ENCODE measurements around the gene COL18A1. TPM values are rescaled to one million over a fixed set of nuclear protein-coding genes. Genes with fewer than 3 reads are reported as not detected.

COL18A1 gene
- total RNA-seq, 1 experiment from 2014 or later = 3.3 TPM

DNA sequence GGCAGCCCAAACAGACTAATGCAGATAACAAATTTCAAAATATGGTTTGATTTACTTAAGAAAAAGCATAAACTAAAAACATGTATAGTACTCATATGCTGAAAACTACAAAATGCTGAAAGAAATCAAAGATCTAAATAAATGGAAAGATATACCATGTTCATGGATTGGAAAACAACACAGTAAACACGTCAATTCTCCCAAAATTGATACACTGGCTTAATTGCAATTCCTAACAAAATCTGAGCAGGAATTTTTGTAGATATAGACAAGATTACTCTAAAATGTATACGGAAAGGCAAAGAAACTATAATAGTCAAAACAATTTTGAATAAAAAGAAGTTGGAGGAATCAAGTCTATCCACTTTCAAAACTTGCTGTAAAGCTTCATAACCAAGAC is 116.3 kb downstream of the COL18A1 start:
- no TSS peak for BruUV-seq (replicated peaks)
- CTCF ChIA-PET = no interaction called here
- POLR2A ChIA-PET (ENCODE audit: low non-redundant PET) = no interaction called here
- Histone ChIP-seq H3K4me3 (ENCODE audit: low read depth, low read length, poor library complexity, severe bottlenecking) (no peak overlapping the region), H3K4me1 (ENCODE audit: insufficient read depth, low read length, poor library complexity, severe bottlenecking) (no peaks in the 10 kb centered on the region), H3K36me3 (ENCODE audit: insufficient read depth, low read length, poor library complexity, severe bottlenecking) (peaks cover 67% of the 10 kb centered on the region), H3K9me3 (ENCODE audit: low read depth, low read length, poor library complexity, severe bottlenecking) (peaks cover 38% of the 10 kb centered on the region), H3K27ac (ENCODE audit: low read depth, low read length, poor library complexity, severe bottlenecking) (no peak overlapping the region), H3K27me3 (replicated peaks; ENCODE audit: insufficient read depth, low read depth, low read length, poor library complexity) (no peaks in the 10 kb centered on the region)
- intact Hi-C loops (cut with micrococcal nuclease; ENCODE audit: unreplicated experiment) = no loop called here
- TF ChIP-seq EZH2 (IDR thresholded peaks at IDR 0.05; ENCODE audit: borderline replicate concordance, low read depth, low read length, poor library complexity, severe bottlenecking) = no peak
- TF ChIP-seq, protein P1, sequence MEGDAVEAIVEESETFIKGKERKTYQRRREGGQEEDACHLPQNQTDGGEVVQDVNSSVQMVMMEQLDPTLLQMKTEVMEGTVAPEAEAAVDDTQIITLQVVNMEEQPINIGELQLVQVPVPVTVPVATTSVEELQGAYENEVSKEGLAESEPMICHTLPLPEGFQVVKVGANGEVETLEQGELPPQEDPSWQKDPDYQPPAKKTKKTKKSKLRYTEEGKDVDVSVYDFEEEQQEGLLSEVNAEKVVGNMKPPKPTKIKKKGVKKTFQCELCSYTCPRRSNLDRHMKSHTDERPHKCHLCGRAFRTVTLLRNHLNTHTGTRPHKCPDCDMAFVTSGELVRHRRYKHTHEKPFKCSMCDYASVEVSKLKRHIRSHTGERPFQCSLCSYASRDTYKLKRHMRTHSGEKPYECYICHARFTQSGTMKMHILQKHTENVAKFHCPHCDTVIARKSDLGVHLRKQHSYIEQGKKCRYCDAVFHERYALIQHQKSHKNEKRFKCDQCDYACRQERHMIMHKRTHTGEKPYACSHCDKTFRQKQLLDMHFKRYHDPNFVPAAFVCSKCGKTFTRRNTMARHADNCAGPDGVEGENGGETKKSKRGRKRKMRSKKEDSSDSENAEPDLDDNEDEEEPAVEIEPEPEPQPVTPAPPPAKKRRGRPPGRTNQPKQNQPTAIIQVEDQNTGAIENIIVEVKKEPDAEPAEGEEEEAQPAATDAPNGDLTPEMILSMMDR (conservative IDR thresholded peaks at IDR 0.05; ENCODE audit: low read depth, low read length) = no peak
- no peak for DNase-seq (ENCODE audit: low spot score)

DNA sequence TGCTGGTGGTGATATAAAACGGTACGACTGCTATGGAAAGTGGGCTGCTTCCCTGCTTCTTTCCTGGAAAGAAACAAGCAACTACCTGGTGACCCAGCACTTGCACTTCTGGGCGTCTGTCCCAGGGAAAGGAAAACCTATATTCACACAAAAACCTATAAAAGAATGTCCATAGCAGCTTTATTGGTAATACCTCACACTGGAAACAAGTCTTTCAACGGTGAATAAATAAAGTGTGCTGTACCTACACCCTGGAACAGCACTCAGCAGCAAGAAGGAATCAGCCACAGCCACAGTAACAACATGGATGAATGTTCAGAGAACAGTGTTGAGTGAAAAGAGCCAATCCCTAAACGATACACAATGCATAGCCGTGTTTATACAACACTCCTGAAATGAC is 117.4 kb downstream of the COL18A1 start:
- Histone ChIP-seq H3K36me3 (ENCODE audit: insufficient read depth, low read length, poor library complexity, severe bottlenecking) (peaks cover 70% of the 10 kb centered on the region), H3K9me3 (ENCODE audit: low read depth, low read length, poor library complexity, severe bottlenecking) (peaks cover 38% of the 10 kb centered on the region), H3K27me3 (replicated peaks; ENCODE audit: insufficient read depth, low read depth, low read length, poor library complexity) (no peaks in the 10 kb centered on the region), H3K4me3 (ENCODE audit: low read depth, low read length, poor library complexity, severe bottlenecking) (no peak overlapping the region), H3K27ac (ENCODE audit: low read depth, low read length, poor library complexity, severe bottlenecking) (no peak overlapping the region), H3K4me1 (ENCODE audit: insufficient read depth, low read length, poor library complexity, severe bottlenecking) (no peaks in the 10 kb centered on the region)
- intact Hi-C loops (cut with micrococcal nuclease; ENCODE audit: unreplicated experiment) = no loop called here
- no peak for DNase-seq (ENCODE audit: low spot score)
- ChIA-PET POLR2A (ENCODE audit: low non-redundant PET) (no interaction called here), CTCF (no interaction called here)
- TF ChIP-seq, protein P1 (conservative IDR thresholded peaks at IDR 0.05; ENCODE audit: low read depth, low read length) = no peak
- TF ChIP-seq EZH2 (IDR thresholded peaks at IDR 0.05; ENCODE audit: borderline replicate concordance, low read depth, low read length, poor library complexity, severe bottlenecking) = no peak
- no TSS peak for BruUV-seq (replicated peaks)

DNA sequence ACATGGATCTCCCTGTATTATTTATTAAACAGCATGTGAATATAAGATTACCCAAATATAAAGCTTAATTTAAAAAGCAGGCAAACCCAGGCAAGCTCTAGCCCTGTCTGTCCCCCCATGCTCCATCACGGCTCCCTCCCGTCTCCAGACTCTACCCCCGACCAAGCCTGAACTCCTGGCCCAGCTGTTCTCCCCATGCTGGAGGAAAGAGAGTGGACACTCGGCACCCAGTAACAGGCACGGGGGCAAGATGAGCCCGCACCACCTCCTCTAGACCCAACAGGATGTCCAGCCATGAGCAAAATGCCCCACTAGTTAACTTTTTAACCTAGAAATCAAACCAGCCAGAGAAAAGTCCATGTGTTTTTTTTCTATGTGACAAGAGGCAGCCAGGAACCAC is 118.0 kb downstream of the COL18A1 start:
- no peak for TF ChIP-seq EZH2 (IDR thresholded peaks at IDR 0.05; ENCODE audit: borderline replicate concordance, low read depth, low read length, poor library complexity, severe bottlenecking)
- TF ChIP-seq, protein P1 (conservative IDR thresholded peaks at IDR 0.05; ENCODE audit: low read depth, low read length) = no peak

More for the DNA sequence above, 118.0 kb downstream of the COL18A1 start:
- no peaks in the 10 kb centered on the region for H3K27me3 ChIP-seq (replicated peaks; ENCODE audit: insufficient read depth, low read depth, low read length, poor library complexity)
- H3K36me3 ChIP-seq (ENCODE audit: insufficient read depth, low read length, poor library complexity, severe bottlenecking) = peaks cover 68% of the 10 kb centered on the region
- no peaks in the 10 kb centered on the region for H3K4me1 ChIP-seq (ENCODE audit: insufficient read depth, low read length, poor library complexity, severe bottlenecking)
- intact Hi-C loops (cut with micrococcal nuclease; ENCODE audit: unreplicated experiment) = no loop called here
- H3K27ac ChIP-seq (ENCODE audit: low read depth, low read length, poor library complexity, severe bottlenecking) = no peak overlapping the region
- DNase-seq (ENCODE audit: low spot score) = no peak
- ChIA-PET CTCF (no interaction called here), POLR2A (ENCODE audit: low non-redundant PET) (no interaction called here)
- H3K9me3 ChIP-seq (ENCODE audit: low read depth, low read length, poor library complexity, severe bottlenecking) = peaks cover 38% of the 10 kb centered on the region
- BruUV-seq (replicated peaks) = no TSS peak
- no peak overlapping the region for H3K4me3 ChIP-seq (ENCODE audit: low read depth, low read length, poor library complexity, severe bottlenecking)
